ENCODE data around the gene SRSF3.
"Not testable (repeated sequence)": the region's sequence is repeated elsewhere in the genome, so short reads cannot be mapped to it uniquely, and the experiment has no call there.

The SRSF3 gene

DNA sequence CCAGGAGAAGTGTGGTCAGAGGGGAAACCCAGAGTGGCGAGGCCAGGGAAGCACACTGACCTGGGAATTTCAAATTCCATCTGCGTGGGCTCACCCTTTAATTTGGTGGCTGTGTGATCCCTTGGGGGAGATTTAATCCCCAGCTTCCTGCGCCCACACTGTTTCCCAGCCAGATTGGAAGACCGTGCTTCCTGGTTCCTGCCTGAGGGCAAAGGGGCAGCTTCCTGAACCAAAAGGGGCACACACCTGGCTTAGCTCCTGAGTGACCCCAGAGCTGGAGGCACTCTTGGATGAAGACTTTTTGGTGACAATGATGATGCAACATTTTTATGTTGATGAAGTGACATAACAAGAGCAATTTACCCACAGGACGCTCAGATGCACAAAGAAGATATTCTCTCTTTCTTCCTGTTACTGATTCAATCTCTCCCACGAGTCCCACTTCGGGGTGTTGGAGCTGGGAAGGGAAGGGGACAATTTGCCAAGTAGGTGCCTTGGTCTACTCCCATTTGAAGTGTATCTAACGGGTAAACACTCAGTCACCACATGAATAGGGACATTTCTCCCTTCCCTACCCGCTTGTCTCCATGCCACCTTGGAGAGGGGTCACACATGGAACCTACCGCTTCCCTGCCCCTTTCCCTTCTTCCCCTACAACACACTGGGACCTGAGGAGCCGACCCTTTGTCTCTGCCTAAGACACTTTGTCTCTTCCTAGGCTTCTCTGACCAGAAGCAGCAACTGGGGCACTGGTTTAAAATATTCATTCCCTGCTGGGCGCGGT, 55.7 kb downstream of the SRSF3 start:
- no peak for DNase-seq (ENCODE audit: low read depth)
- H3K4me3 ChIP-seq (ENCODE audit: low read depth, low read length): no peak overlapping the region
- TF ChIP-seq, protein P1, sequence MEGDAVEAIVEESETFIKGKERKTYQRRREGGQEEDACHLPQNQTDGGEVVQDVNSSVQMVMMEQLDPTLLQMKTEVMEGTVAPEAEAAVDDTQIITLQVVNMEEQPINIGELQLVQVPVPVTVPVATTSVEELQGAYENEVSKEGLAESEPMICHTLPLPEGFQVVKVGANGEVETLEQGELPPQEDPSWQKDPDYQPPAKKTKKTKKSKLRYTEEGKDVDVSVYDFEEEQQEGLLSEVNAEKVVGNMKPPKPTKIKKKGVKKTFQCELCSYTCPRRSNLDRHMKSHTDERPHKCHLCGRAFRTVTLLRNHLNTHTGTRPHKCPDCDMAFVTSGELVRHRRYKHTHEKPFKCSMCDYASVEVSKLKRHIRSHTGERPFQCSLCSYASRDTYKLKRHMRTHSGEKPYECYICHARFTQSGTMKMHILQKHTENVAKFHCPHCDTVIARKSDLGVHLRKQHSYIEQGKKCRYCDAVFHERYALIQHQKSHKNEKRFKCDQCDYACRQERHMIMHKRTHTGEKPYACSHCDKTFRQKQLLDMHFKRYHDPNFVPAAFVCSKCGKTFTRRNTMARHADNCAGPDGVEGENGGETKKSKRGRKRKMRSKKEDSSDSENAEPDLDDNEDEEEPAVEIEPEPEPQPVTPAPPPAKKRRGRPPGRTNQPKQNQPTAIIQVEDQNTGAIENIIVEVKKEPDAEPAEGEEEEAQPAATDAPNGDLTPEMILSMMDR (IDR thresholded peaks at IDR 0.05; ENCODE audit: control insufficient read depth, extremely low read depth, insufficient read depth): no peak

DNA sequence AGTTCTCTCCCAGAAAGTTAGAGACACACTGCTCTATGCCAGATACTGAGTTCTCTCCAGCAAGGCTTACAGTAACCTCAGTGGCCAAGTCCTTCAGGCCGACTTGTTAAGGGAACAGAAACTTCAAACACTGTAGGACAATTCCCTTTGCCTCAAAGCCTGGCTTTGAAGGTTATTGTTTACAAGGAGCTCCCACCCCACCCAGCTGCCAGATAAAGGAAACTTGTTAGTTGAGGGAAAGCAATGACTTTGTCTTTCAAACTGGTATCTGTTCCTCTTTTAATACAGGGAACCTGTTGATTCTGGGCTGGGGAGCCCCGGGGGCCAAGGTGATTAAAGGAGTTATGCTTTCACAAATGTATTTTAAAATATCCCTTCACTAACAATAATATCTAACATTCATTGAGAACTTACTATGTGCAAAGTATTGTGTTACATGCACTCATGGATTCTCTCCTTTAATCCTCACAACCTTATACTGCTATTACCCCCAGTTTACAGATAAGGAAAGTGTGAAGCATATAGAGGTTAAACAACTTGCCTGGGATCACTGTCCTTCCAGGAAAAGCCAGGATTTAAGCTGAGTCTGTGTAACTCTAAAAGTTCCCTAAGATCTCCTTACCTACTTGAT, 56.8 kb downstream of the SRSF3 start:
- TF ChIP-seq, protein P1 (IDR thresholded peaks at IDR 0.05; ENCODE audit: control insufficient read depth, extremely low read depth, insufficient read depth): no peak
- DNase-seq (ENCODE audit: low read depth): no peak
- no peak overlapping the region for H3K4me3 ChIP-seq (ENCODE audit: low read depth, low read length)

DNA sequence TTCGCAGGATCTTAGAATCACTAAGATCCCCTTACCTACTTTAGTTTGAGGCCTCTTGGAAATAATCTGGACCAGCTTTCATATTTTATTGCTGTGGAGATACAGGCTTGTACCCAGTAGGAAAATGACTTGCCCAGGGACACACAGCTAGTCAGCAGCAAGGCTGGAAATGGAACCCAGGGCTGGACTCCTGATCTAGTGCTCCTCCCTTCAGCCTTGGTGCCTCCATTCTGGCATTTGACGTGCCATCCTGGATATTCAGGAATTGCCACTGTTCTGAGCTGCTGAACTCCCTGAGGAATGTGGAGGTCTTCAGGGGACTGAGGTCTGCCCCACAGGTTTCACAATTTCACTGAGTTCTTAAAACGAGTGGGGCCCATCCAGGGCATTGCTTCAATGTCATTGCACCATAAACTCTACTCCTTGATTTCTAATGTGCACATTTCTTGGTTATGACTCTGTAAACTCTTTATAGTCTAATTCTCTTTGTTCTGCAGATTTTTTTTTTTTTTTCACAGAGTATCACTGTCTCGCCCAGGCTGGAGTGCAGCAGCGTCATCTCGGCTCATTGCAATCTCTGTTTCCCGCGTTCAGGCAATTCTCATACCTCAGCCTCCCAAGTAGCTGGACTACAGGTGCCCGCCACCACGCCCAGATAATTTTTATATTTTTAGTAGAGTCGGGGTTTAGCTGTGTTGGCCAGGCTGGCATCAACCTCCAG, 57.7 kb downstream of the SRSF3 start:
- no peak overlapping the region for H3K4me3 ChIP-seq (ENCODE audit: low read depth, low read length)
- TF ChIP-seq, protein P1 (IDR thresholded peaks at IDR 0.05; ENCODE audit: control insufficient read depth, extremely low read depth, insufficient read depth): no peak
- no peak for DNase-seq (ENCODE audit: low read depth)

DNA sequence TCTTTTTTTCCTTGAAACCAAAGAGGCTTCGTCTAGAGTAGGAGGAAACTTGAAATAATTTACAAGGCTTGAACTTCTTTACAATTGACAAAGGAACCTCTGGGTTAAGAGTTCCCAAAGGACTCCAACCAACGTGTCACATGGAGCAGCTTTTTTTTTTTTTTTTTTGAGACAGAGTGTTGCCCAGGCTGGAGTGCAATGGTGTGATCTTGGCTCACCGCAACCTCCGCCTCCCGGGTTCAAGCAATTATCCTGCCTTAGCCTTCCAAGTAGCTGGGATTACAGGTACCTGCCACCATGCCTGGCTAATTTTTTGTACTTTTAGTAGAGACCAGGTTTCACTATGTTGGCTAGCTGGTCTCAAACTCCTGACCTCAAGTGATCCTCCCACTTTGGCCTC, 60.3 kb downstream of the SRSF3 start:
- DNase-seq (ENCODE audit: low read depth); H3K4me3 ChIP-seq (ENCODE audit: low read depth, low read length): not testable (repeated sequence)

Data from LNCaP clone FGC (cell line).